ENCODE data around the gene TIAM2. TPM values are rescaled to one million over a fixed set of nuclear protein-coding genes. Genes with fewer than 3 reads are reported as not detected.
A peak's percentile ranks its signal among the peaks of the same experiment; 100 is the strongest.
"Not testable (repeated sequence)": the region's sequence is repeated elsewhere in the genome, so short reads cannot be mapped to it uniquely, and the experiment has no call there.

Gene TIAM2
- total RNA-seq, 1 donor from 2014 or later, result 2.4 TPM

DNA sequence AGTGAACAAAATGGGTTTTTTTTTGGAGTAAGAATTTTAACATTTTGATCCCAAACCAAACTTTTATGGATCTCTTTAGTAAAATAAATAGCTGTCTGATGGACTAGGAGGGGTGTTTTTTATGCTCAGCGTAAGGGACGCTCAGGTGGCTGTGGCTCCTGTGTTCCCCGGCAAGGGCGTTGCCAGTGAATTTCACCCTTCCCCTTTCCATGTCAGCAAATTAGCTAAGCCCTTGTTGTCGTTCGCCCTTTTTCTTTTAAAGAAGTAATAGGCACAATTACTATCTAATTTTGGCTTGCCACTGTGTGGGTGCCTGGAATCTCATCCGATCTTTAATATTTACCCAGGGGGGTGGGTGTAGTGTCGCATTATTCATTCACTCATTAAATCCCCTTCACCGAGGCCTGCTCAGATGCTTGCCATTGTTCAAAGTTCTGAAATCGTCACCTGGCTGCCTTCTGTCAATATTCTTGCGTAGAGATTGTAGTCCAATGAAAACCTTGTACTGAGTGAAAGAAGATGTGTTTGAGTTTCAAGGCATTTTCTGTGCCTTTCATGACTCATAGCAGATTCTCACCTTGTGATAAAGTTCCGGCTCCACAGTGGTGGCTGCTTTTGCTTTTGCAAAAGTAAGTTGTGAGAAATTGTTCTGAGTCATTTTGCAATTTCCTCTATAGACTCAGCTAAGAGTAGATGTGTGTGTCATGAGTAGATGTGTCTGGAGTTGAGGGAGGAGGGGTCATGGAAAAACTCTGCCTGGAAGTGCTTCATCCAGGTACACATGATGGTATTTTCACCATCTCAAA is 228.7 kb downstream of the TIAM2 start:
- FAIRE-seq (no peak), DNase-seq (ENCODE audit: low read depth) (peak; percentile 99)
- TF ChIP-seq, protein P1, sequence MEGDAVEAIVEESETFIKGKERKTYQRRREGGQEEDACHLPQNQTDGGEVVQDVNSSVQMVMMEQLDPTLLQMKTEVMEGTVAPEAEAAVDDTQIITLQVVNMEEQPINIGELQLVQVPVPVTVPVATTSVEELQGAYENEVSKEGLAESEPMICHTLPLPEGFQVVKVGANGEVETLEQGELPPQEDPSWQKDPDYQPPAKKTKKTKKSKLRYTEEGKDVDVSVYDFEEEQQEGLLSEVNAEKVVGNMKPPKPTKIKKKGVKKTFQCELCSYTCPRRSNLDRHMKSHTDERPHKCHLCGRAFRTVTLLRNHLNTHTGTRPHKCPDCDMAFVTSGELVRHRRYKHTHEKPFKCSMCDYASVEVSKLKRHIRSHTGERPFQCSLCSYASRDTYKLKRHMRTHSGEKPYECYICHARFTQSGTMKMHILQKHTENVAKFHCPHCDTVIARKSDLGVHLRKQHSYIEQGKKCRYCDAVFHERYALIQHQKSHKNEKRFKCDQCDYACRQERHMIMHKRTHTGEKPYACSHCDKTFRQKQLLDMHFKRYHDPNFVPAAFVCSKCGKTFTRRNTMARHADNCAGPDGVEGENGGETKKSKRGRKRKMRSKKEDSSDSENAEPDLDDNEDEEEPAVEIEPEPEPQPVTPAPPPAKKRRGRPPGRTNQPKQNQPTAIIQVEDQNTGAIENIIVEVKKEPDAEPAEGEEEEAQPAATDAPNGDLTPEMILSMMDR (IDR thresholded peaks at IDR 0.05; ENCODE audit: insufficient read depth, low read length, severe bottlenecking), result no peak
- Histone ChIP-seq H3K27me3 (ENCODE audit: control insufficient read depth, insufficient read depth, low read length) (no peaks in the 10 kb centered on the region), H3K36me3 (ENCODE audit: control insufficient read depth, insufficient read depth, low read length) (no peaks in the 10 kb centered on the region), H3K4me3 (ENCODE audit: low read depth, low read length) (no peak overlapping the region)

DNA sequence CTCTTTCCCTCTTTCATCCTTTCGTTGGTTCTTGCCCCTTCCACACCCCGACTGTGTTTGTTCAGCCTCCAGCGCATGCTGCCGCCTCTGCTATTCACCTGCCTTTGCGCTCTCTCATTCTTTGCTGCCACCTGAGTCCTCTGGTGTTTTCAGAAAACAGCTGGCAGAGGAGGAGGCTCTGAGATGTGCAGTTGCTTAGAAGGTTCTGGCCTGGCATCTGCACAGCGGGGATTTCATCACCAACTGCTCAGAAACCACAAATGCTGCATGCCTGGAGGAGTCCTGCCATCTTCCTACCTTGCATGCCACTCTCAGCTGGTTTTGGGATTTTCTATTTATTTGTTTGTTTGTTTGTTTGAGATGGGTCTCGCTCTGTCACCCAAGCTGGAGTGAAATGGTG is 229.5 kb downstream of the TIAM2 start:
- TF ChIP-seq, protein P1 (IDR thresholded peaks at IDR 0.05; ENCODE audit: insufficient read depth, low read length, severe bottlenecking), result no peak
- Histone ChIP-seq H3K36me3 (ENCODE audit: control insufficient read depth, insufficient read depth, low read length) (no peaks in the 10 kb centered on the region), H3K4me3 (ENCODE audit: low read depth, low read length) (no peak overlapping the region), H3K27me3 (ENCODE audit: control insufficient read depth, insufficient read depth, low read length) (no peaks in the 10 kb centered on the region)
- DNase-seq (ENCODE audit: low read depth), result no peak
- no peak for FAIRE-seq

DNA sequence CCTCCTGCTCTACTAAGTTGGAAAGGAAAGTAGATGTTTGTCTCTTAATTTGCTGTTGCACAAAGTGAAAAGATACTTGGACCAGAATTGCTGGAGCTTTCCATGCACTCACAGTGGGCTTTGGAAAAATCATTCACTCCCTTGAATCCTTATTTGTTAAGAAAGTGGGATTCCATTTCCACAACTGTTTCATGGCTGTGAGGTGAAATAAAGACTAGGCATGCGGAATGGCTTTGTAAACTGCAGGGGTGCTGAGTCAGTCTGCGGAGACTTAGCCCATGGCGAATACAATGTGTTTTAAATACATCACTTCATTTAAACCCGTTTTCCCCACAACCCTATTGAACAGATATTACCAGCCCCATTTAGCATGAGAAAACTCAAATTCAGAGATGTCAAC is 231.9 kb downstream of the TIAM2 start:
- no peak for DNase-seq (ENCODE audit: low read depth)
- FAIRE-seq, result no peak

DNA sequence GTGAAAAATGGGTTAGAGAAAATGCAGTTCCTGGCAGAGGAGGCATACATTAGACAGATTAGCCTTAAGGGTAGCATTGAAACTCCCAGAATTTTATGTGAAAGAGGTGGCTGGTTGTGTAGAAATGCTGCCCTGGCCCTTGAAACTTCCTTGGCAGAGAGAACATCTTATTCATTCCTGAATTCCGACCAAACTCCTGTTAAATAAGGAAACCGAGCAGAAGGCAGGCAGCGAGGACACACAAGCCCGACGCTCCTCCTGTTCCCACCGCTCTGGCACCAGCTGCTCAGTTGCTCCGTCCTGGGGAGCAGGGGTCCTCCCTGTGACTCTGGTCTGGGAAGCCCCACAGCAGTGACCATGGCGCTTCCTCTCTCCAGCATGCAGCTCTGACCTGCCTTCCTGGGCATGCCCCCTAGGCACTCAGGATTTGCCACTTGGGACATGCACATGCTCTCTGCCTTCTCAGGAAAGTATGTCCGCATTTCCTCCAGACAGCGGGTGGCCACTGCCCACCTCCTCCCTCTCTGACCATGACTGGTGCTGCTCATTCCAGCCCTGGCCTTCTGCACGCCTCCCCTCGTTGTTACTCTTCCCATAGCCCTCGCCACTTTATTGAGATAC is 233.5 kb downstream of the TIAM2 start:
- H3K36me3 ChIP-seq (ENCODE audit: control insufficient read depth, insufficient read depth, low read length), result no peaks in the 10 kb centered on the region
- H3K4me3 ChIP-seq (ENCODE audit: low read depth, low read length), result no peak overlapping the region
- no peaks in the 10 kb centered on the region for H3K27me3 ChIP-seq (ENCODE audit: control insufficient read depth, insufficient read depth, low read length)
- no peak for DNase-seq (ENCODE audit: low read depth)
- TF ChIP-seq, protein P1 (IDR thresholded peaks at IDR 0.05; ENCODE audit: insufficient read depth, low read length, severe bottlenecking), result no peak
- FAIRE-seq, result peak; percentile 66

More for the DNA sequence above, 231.9 kb downstream of the TIAM2 start:
- Histone ChIP-seq H3K36me3 (ENCODE audit: control insufficient read depth, insufficient read depth, low read length) (no peaks in the 10 kb centered on the region), H3K27me3 (ENCODE audit: control insufficient read depth, insufficient read depth, low read length) (no peaks in the 10 kb centered on the region), H3K4me3 (ENCODE audit: low read depth, low read length) (no peak overlapping the region)
- TF ChIP-seq, protein P1 (IDR thresholded peaks at IDR 0.05; ENCODE audit: insufficient read depth, low read length, severe bottlenecking), result no peak

DNA sequence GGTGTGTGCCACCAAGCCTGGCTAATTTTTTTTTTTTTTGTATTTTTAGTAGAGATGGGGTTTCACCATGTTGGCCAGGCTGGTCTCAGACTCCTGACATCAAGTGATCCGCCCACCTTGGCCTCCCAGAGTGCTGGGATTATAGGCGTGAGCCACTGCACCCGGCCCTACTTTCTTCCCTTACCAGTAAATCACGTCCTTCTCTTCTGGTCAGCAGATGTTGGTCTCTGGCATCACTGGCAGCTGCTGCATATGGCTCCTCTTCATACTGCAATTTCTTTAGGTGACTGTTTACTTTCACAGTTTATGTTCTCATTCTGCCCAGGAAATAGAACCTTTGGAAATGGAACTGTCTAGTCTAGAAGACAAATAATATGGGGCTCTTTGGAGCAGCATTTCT is 235.9 kb downstream of the TIAM2 start:
- not testable (repeated sequence) for H3K4me3 ChIP-seq (ENCODE audit: low read depth, low read length); FAIRE-seq; H3K27me3 ChIP-seq (ENCODE audit: control insufficient read depth, insufficient read depth, low read length); DNase-seq (ENCODE audit: low read depth); H3K36me3 ChIP-seq (ENCODE audit: control insufficient read depth, insufficient read depth, low read length)

DNA sequence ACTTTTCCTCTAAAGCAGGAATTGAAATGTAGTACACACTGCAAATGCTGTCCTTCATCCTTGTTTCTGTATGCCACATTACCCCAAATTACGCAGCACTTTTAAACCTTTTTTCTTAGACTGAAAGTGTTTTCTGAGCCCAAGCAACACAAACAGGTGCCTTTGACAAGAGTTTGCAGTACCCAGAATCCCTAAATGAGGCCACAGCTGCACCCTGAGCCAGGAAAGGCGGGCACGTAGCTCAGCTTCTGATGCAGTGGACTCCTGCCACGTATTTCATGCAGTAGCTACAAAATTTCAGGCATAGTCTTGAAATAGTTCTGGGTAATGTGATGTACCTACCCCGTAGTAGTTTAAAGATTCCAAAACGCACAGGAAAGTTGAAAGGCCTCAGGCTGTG is 237.7 kb downstream of the TIAM2 start:
- H3K27me3 ChIP-seq (ENCODE audit: control insufficient read depth, insufficient read depth, low read length), result no peaks in the 10 kb centered on the region
- no peaks in the 10 kb centered on the region for H3K36me3 ChIP-seq (ENCODE audit: control insufficient read depth, insufficient read depth, low read length)
- H3K4me3 ChIP-seq (ENCODE audit: low read depth, low read length), result no peak overlapping the region
- no peak for FAIRE-seq
- TF ChIP-seq, protein P1 (IDR thresholded peaks at IDR 0.05; ENCODE audit: insufficient read depth, low read length, severe bottlenecking), result no peak
- no peak for DNase-seq (ENCODE audit: low read depth)
